K562 (cell line): ENCODE data around the gene SRCIN1. TPM values are rescaled to one million over a fixed set of nuclear protein-coding genes. Genes with fewer than 3 reads are reported as not detected.

Experiments used
- ATAC-seq: fragments of 200-7000 bp; cut with Tn5 transposase; 3 replicates; pipeline ENCODE4 v1.9.1; 2020; ENCODE audit warnings: moderate library complexity
- BruUV-seq: library from RNA; stranded (reverse); fragments of 400-500 nt; replicated peaks from 2 replicates; lab custom pipeline; 2021; lab: Mats Ljungman, UMichigan
- CTCF ChIA-PET: fragments of 300-600 bp; formaldehyde crosslinking; extraction: SDS; loops from one replicate; lab custom pipeline; 2021; ENCODE audit warnings: low intra/inter-chr PET ratio; lab: Yijun Ruan, JAX
- POLR2A ChIA-PET: fragments of 300-600, 350-650 bp; sonication (Branson Sonifier 250); formaldehyde crosslinking; extraction: SDS; loops from one replicate; lab custom pipeline; 2021; ENCODE audit warnings: antibody characterized with exemption, inconsistent platforms; lab: Yijun Ruan, JAX
- DNase-seq, 4 experiments: peaks; one replicate each; pipeline versions ENCODE4 v3.0.0 to v3.0.0-alpha.2; 2011 to 2018; ENCODE audit warnings: low spot score in 3 of 4, mixed read lengths in 3 of 4; ENCODE audit errors: extremely low read depth in 1 of 4
- FAIRE-seq: peaks from 2 replicates; lab custom pipeline; 2011; peaks lifted over from hg19 to GRCh38; lab: Jason Lieb, UNC
- H2AFZ ChIP-seq: 2 replicates; pipeline ENCODE4 v1.6.0; 2011; ENCODE audit warnings: low read depth, low read length, control low read depth, inconsistent platforms
- H3K27ac ChIP-seq: fragments of 200-600 bp; 3 replicates; pipeline ENCODE4 v1.8.0; 2011; ENCODE audit warnings: low read depth, mild to moderate bottlenecking, control low read depth, inconsistent platforms, low read length, moderate library complexity, mixed read lengths; ENCODE audit errors: extremely low read depth
- H3K27me3 ChIP-seq, 2 experiments: fragments of 300-600 bp in 1 of 2; 2 replicates in 1 of 2; 3 replicates in 1 of 2; pipeline versions ENCODE4 v1.6.0 to v1.8.0; 2011; ENCODE audit warnings: inconsistent platforms in 2 of 2, low read length in 2 of 2, mild to moderate bottlenecking in 1 of 2, mixed read lengths in 1 of 2, moderate library complexity in 1 of 2; ENCODE audit not compliant: control insufficient read depth in 2 of 2, insufficient read depth in 2 of 2
- H3K36me3 ChIP-seq: fragments of 300-600 bp; 3 replicates; pipeline ENCODE4 v1.8.0; 2011; ENCODE audit warnings: mild to moderate bottlenecking, low read length, inconsistent platforms; ENCODE audit not compliant: control insufficient read depth, insufficient read depth
- H3K4me1 ChIP-seq, 2 experiments: fragments of 200-600 bp in 1 of 2; replicated peaks in 1 of 2; 2 replicates in 1 of 2; 3 replicates in 1 of 2; pipeline versions ENCODE4 v1.5.1 to v1.8.0; 2011; ENCODE audit warnings: inconsistent platforms in 2 of 2, low read length in 2 of 2, mild to moderate bottlenecking in 1 of 2, mixed read lengths in 1 of 2, moderate library complexity in 1 of 2; ENCODE audit not compliant: control insufficient read depth in 2 of 2, insufficient read depth in 2 of 2
- H3K4me2 ChIP-seq: 2 replicates; pipeline ENCODE4 v1.6.1; 2011; ENCODE audit warnings: low read length, control low read depth, inconsistent platforms, mixed read lengths; ENCODE audit not compliant: insufficient read depth
- H3K4me3 ChIP-seq: fragments of 200-600 bp; sonication (generic), shearing (Covaris generic); 2 replicates; pipeline ENCODE4 v1.5.1; 2016; ENCODE audit warnings: control low read depth, inconsistent platforms
- H3K79me2 ChIP-seq: fragments of 200-600 bp; 3 replicates; pipeline ENCODE4 v1.8.0; 2011; ENCODE audit warnings: low read length, inconsistent platforms; ENCODE audit not compliant: control insufficient read depth, insufficient read depth
- H3K9ac ChIP-seq, 2 experiments: 2 replicates each; pipeline versions ENCODE4 v1.6.0 to v1.6.1; 2011; ENCODE audit warnings: low read depth in 2 of 2, low read length in 2 of 2, control low read depth in 1 of 2, inconsistent platforms in 1 of 2, mild to moderate bottlenecking in 1 of 2, mixed read lengths in 1 of 2; ENCODE audit not compliant: insufficient read depth in 1 of 2
- H3K9me1 ChIP-seq: one replicate; pipeline ENCODE4 v1.6.0; 2011; ENCODE audit warnings: inconsistent platforms, mild to moderate bottlenecking, low read length, moderate library complexity; ENCODE audit not compliant: control insufficient read depth, insufficient read depth
- H3K9me3 ChIP-seq: replicated peaks from 2 replicates; pipeline ENCODE4 v1.5.1; 2011; ENCODE audit warnings: low read depth, low read length, inconsistent platforms; ENCODE audit not compliant: control insufficient read depth, insufficient read depth
- H4K20me1 ChIP-seq: replicated peaks from 2 replicates; pipeline ENCODE4 v1.6.1; 2011; ENCODE audit warnings: low read length, inconsistent platforms, mixed read lengths; ENCODE audit not compliant: control insufficient read depth, insufficient read depth
- KLF13 ChIP-seq: fragments of 450-650 bp; IDR thresholded peaks from 2 replicates; pipeline ENCODE4 v1.6.1; 2016; ENCODE audit warnings: missing genetic modification characterization, low read depth, mild to moderate bottlenecking, missing compliant biosample characterization, moderate library complexity, borderline replicate concordance
- MECOM ChIP-seq: fragments of 250-450 bp; sonication (Bioruptor Pico); IDR thresholded peaks from 2 replicates; pipeline ENCODE4 v1.8.0; 2022; ENCODE audit warnings: inconsistent platforms
- RFX5 ChIP-seq: IDR thresholded peaks from 2 replicates; pipeline ENCODE4 v1.6.1; 2011; ENCODE audit warnings: low read depth, mild to moderate bottlenecking, improper control_type of control experiment, low read length
- RUNX1 ChIP-seq: sonication (generic); IDR thresholded peaks from 2 replicates; pipeline ENCODE4 v1.6.1; 2016; ENCODE audit warnings: antibody characterized with exemption, low read depth
- SFPQ ChIP-seq: fragments of 200-400 bp; formaldehyde crosslinking; IDR thresholded peaks from 2 replicates; pipeline ENCODE4 v1.6.1; 2017; ENCODE audit warnings: mild to moderate bottlenecking, low read depth, low read length, moderate library complexity
- SIX5 ChIP-seq, 2 experiments: IDR thresholded peaks; 2 replicates each; pipeline ENCODE4 v1.6.1; 2011; ENCODE audit warnings: low read length in 2 of 2, borderline replicate concordance in 1 of 2, low read depth in 1 of 2, mild to moderate bottlenecking in 1 of 2, moderate library complexity in 1 of 2; ENCODE audit not compliant: insufficient read depth in 1 of 2
- YY1 ChIP-seq, 3 experiments: IDR thresholded peaks; 2 replicates each; pipeline ENCODE4 v1.6.1; 2011; ENCODE audit warnings: low read length in 2 of 3, mild to moderate bottlenecking in 2 of 3, moderate library complexity in 2 of 3, borderline replicate concordance in 1 of 3, control low read depth in 1 of 3, low read depth in 1 of 3; ENCODE audit not compliant: insufficient read depth in 3 of 3, insufficient replicate concordance in 2 of 3, control insufficient read depth in 1 of 3, insufficient read length in 1 of 3; ENCODE audit errors: extremely low read depth in 1 of 3
- ZNF644 ChIP-seq: fragments of 200-800 bp; sonication (Bioruptor generic); IDR thresholded peaks from 2 replicates; pipeline ENCODE4 v1.6.1; 2016; ENCODE audit warnings: low read depth, missing genetic modification characterization, missing compliant biosample characterization
- ZSCAN29 ChIP-seq: fragments of 450-650 bp; IDR thresholded peaks from 2 replicates; pipeline ENCODE4 v1.6.1; 2017
- WGBS: fragments of 100-300 bp; shearing (Covaris generic); methylation state at CpG from one replicate; pipeline ENCODE4 v1.1.6; 2016; ENCODE audit warnings: low coverage, mixed read lengths; ENCODE audit not compliant: insufficient coverage; ENCODE audit errors: missing lambda C conversion rate; 5-methylcytosine and 5-hydroxymethylcytosine counted together
- in situ Hi-C: fragments of 300-500 bp; cut with MboI; formaldehyde crosslinking; loops from 4 replicates; pipeline ENCODE4 v1.15.0; 2018; ENCODE audit warnings: inconsistent platforms, mixed read lengths
- intact Hi-C: fragments of 100-400 bp; cut with micrococcal nuclease; formaldehyde crosslinking; loops from 2 replicates; pipeline ENCODE4 v1.14.2; 2022
- polyA plus RNA-seq, 8 experiments: library from polyadenylated mRNA; depleted of rRNA in 4 of 8; stranded (reverse) in 5 of 8; unstranded in 3 of 8; fragments of >200 nt; fragmentation: Nextera tagmentation in 2 of 8; fragmentation: Illumina TruSeq in 1 of 8; extraction: Ambion mirVana in 2 of 8; extraction: Trizol in 1 of 8; gene quantifications; 2 replicates each; pipeline versions ENCODE4 v1.2.1 to v1.2.3, GENCODE V29; 2011 to 2014; ENCODE audit warnings: inconsistent platforms in 1 of 8, missing spikeins in 1 of 8
- total RNA-seq, 7 experiments: library from RNA; depleted of rRNA in 6 of 7; stranded (reverse); fragments of >200 nt in 6 of 7; fragmentation: Illumina TruSeq in 2 of 7; extraction: Trizol in 2 of 7; gene quantifications; 2 replicates each; pipeline versions ENCODE4 v1.2.1 to v1.2.3, GENCODE V29; 2011 to 2021; ENCODE audit warnings: low replicate concordance in 1 of 7
- TF ChIP-seq, protein P1 (sequence below): fragments of 150-350 bp; conservative IDR thresholded peaks from 2 replicates; pipeline ENCODE4 v1.6.1; 2014; ENCODE audit warnings: low read length

SRCIN1 gene
- total and polyA plus RNA-seq, 9 of the 15 experiments (the other 6 are each of a cell fraction or from before 2014, with no cell fraction given) = 0.09 to 0.33 (median 0.13) TPM; not detected in 6

DNA sequence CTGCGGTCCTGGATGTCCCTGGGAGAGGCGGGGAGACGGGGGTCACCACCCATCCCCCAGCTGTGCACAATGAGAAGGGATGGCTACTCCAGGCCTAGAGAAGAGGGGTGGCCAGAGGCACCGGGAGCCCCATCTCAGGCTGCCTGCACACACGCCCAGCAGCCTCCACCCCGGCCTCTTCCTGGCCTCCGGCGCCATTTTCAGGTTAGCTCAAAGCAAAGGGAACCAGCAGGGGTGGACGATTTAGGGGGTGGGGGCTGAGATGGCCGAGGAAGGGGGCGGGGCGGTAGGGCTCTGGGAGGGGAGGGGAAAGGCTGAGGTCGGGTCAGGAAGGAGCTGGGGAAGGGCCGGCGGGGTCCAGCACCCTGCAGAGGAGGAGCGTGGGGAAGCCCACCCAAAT lies 42.8 kb downstream of the SRCIN1 start:
- no peak for ATAC-seq
- no peak overlapping the region for H2AFZ ChIP-seq
- DNase-seq = no peak
- peaks cover 25% of the 10 kb centered on the region for H4K20me1 ChIP-seq
- peak in 1 of 3 experiments; percentile 30 for TF ChIP-seq YY1 (IDR thresholded peaks at IDR 0.05; ENCODE audit: borderline replicate concordance in 1 of 3, control insufficient read depth in 1 of 3, extremely low read depth in 1 of 3, insufficient read depth in 3 of 3, insufficient read length in 1 of 3, insufficient replicate concordance in 2 of 3, low read depth in 1 of 3, low read length in 2 of 3)
- no peak for TF ChIP-seq RFX5
- FAIRE-seq = no peak
- no peaks in the 10 kb centered on the region for H3K36me3 ChIP-seq
- H3K79me2 ChIP-seq = no peaks in the 10 kb centered on the region
- ChIA-PET POLR2A (interaction anchor here (0.5 kb wide), 1 partner anchor 85 kb away, joined by 3 read pairs; no protein-coding TSS in a partner anchor), CTCF (no interaction called here)
- H3K27ac ChIP-seq = no peak overlapping the region
- no peaks in the 10 kb centered on the region for H3K9me1 ChIP-seq
- intact Hi-C loops = no loop called here
- BruUV-seq = no TSS peak
- in situ Hi-C loops = no loop called here
- 1% methylated on average over 7 of the region's 16 CpGs for WGBS
- H3K9me3 ChIP-seq = no peaks in the 10 kb centered on the region
- peaks cover 18 to 54% of the 10 kb centered on the region in 2 experiments for H3K4me1 ChIP-seq
- H3K9ac ChIP-seq = no peak overlapping the region
- H3K4me2 ChIP-seq = no peak overlapping the region
- peaks cover 19 to 54% of the 10 kb centered on the region in 2 experiments; a peak in 4 of 5 replicates for H3K27me3 ChIP-seq
- no peak overlapping the region for H3K4me3 ChIP-seq

- H3K4me1 ChIP-seq = peaks cover 25 to 59% of the 10 kb centered on the region in 2 experiments
- CTCF ChIA-PET = no interaction called here
- no peak overlapping the region for H3K4me2 ChIP-seq
These were observed 43.6 kb downstream of the SRCIN1 start for GRCh38 chr17:38562215-38562569.

More at GRCh38 chr17:38562215-38562569, 43.6 kb downstream of the SRCIN1 start:
- in situ Hi-C loops = no loop called here
- H3K79me2 ChIP-seq = no peaks in the 10 kb centered on the region
- intact Hi-C loops = no loop called here
- ATAC-seq (no peak), FAIRE-seq (no peak), DNase-seq (no peak)
- WGBS = 33% methylated on average over 19 of the region's 23 CpGs
- POLR2A ChIA-PET = no interaction called here
- H3K36me3 ChIP-seq = no peaks in the 10 kb centered on the region
- no peak for TF ChIP-seq KLF13 (tag)
- TF ChIP-seq ZSCAN29 = no peak
- TF ChIP-seq SIX5 (IDR thresholded peaks at IDR 0.05; ENCODE audit: borderline replicate concordance in 1 of 2, insufficient read depth in 1 of 2, low read depth in 1 of 2, low read length in 2 of 2) = no peak
- TF ChIP-seq SFPQ = no peak
- TF ChIP-seq RUNX1 = no peak
- TF ChIP-seq ZNF644 (tag) = no peak
- TF ChIP-seq, protein P1, sequence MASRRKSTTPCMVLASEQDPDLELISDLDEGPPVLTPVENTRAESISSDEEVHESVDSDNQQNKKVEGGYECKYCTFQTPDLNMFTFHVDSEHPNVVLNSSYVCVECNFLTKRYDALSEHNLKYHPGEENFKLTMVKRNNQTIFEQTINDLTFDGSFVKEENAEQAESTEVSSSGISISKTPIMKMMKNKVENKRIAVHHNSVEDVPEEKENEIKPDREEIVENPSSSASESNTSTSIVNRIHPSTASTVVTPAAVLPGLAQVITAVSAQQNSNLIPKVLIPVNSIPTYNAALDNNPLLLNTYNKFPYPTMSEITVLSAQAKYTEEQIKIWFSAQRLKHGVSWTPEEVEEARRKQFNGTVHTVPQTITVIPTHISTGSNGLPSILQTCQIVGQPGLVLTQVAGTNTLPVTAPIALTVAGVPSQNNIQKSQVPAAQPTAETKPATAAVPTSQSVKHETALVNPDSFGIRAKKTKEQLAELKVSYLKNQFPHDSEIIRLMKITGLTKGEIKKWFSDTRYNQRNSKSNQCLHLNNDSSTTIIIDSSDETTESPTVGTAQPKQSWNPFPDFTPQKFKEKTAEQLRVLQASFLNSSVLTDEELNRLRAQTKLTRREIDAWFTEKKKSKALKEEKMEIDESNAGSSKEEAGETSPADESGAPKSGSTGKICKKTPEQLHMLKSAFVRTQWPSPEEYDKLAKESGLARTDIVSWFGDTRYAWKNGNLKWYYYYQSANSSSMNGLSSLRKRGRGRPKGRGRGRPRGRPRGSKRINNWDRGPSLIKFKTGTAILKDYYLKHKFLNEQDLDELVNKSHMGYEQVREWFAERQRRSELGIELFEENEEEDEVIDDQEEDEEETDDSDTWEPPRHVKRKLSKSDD = no peak
- TF ChIP-seq MECOM (CRISPR knock-in tag) = no peak
- H4K20me1 ChIP-seq = peaks cover 31% of the 10 kb centered on the region
- peaks cover 17 to 47% of the 10 kb centered on the region in 2 experiments; a peak in 4 of 5 replicates for H3K27me3 ChIP-seq
- H3K9me1 ChIP-seq = no peaks in the 10 kb centered on the region
- no TSS peak for BruUV-seq
- H3K4me3 ChIP-seq = no peak overlapping the region
- H2AFZ ChIP-seq = no peak overlapping the region
- H3K9ac ChIP-seq = no peak overlapping the region
- no peaks in the 10 kb centered on the region for H3K9me3 ChIP-seq
- no peak overlapping the region for H3K27ac ChIP-seq
